GM23338 (cell line): ENCODE data around the gene PYDC2. TPM values are rescaled to one million over a fixed set of nuclear protein-coding genes. Genes with fewer than 3 reads are reported as not detected.

ENCODE experiments used
- ATAC-seq: fragments of 200-7000 bp; cut with Tn5 transposase; 3 replicates; pipeline ENCODE4 v1.9.1; 2020
- DNase-seq: peaks from one replicate; pipeline ENCODE4 v3.0.0-alpha.2; 2015; ENCODE audit warnings: low spot score
- H2AFZ ChIP-seq: fragments of 200-600 bp; sonication (generic); 2 replicates; pipeline ENCODE4 v1.8.0; 2016; ENCODE audit warnings: antibody characterized with exemption, mild to moderate bottlenecking, moderate library complexity
- H3F3A ChIP-seq: fragments of 200-600 bp; sonication (generic); replicated peaks from 2 replicates; pipeline ENCODE4 v1.8.0; 2017; ENCODE audit warnings: antibody characterized with exemption, mixed run types, low read depth
- H3K27ac ChIP-seq: fragments of 200-600 bp; sonication (generic); 2 replicates; pipeline ENCODE4 v1.6.1; 2016; ENCODE audit warnings: low read depth
- H3K27me3 ChIP-seq: fragments of 200-600 bp; sonication (generic); 2 replicates; pipeline ENCODE4 v1.8.0; 2016; ENCODE audit warnings: mild to moderate bottlenecking, mixed run types, moderate library complexity; ENCODE audit not compliant: insufficient read depth
- H3K36me3 ChIP-seq: fragments of 200-600 bp; sonication (generic); 2 replicates; pipeline ENCODE4 v1.8.0; 2016; ENCODE audit warnings: mild to moderate bottlenecking; ENCODE audit not compliant: insufficient read depth
- H3K4me1 ChIP-seq: fragments of 200-600 bp; sonication (generic); 2 replicates; pipeline ENCODE4 v1.8.0; 2016; ENCODE audit warnings: mild to moderate bottlenecking, moderate library complexity; ENCODE audit not compliant: insufficient read depth
- H3K4me2 ChIP-seq: fragments of 200-600 bp; sonication (generic); 2 replicates; pipeline ENCODE4 v1.7.1; 2017; ENCODE audit warnings: mixed run types
- H3K4me3 ChIP-seq: fragments of 200-600 bp; sonication (generic); 2 replicates; pipeline ENCODE4 v1.6.1; 2016; ENCODE audit warnings: mixed run types
- H3K79me2 ChIP-seq: fragments of 200-600 bp; sonication (generic); replicated peaks from 2 replicates; pipeline ENCODE4 v1.8.0; 2017; ENCODE audit warnings: mild to moderate bottlenecking; ENCODE audit not compliant: insufficient read depth
- H3K9me2 ChIP-seq: fragments of 200-600 bp; sonication (generic); 2 replicates; pipeline ENCODE4 v1.8.0; 2017; ENCODE audit not compliant: insufficient read depth
- H4K20me1 ChIP-seq: fragments of 200-600 bp; sonication (generic); replicated peaks from 2 replicates; pipeline ENCODE4 v1.8.0; 2017; ENCODE audit warnings: mild to moderate bottlenecking; ENCODE audit not compliant: insufficient read depth
- H3K27ac Mint-ChIP-seq: 2 replicates; pipeline ENCODE4 v1.8.0; 2020; ENCODE audit warnings: inconsistent platforms, mild to moderate bottlenecking, moderate library complexity, mixed read lengths
- H3K27me3 Mint-ChIP-seq: 3 replicates; pipeline ENCODE4 v1.8.0; 2022; ENCODE audit warnings: low read depth, mild to moderate bottlenecking, moderate library complexity, mixed read lengths, inconsistent platforms; ENCODE audit not compliant: insufficient read depth, poor library complexity
- H3K36me3 Mint-ChIP-seq: 3 replicates; pipeline ENCODE4 v1.8.0; 2021; ENCODE audit warnings: low read depth, mild to moderate bottlenecking, inconsistent platforms, moderate library complexity, mixed read lengths
- H3K4me1 Mint-ChIP-seq: 3 replicates; pipeline ENCODE4 v1.8.0; 2020; ENCODE audit warnings: mild to moderate bottlenecking, inconsistent platforms, mixed read lengths
- H3K4me3 Mint-ChIP-seq: 3 replicates; pipeline ENCODE4 v1.8.0; 2021; ENCODE audit warnings: moderate library complexity, mild to moderate bottlenecking, inconsistent platforms, mixed read lengths
- H3K9me3 Mint-ChIP-seq: 3 replicates; pipeline ENCODE4 v1.8.0; 2020; ENCODE audit warnings: moderate library complexity, mild to moderate bottlenecking, inconsistent platforms, mixed read lengths
- CTCF ChIP-seq, 2 experiments: fragments of 200-600 bp in 1 of 2; sonication (generic) in 1 of 2; conservative IDR thresholded peaks; 2 replicates each; pipeline versions ENCODE4 v1.5.1 to v1.6.1; 2016 to 2017; ENCODE audit warnings: antibody characterized with exemption in 2 of 2, low read depth in 2 of 2, mild to moderate bottlenecking in 2 of 2, moderate library complexity in 1 of 2
- JUNB ChIP-seq: IDR thresholded peaks from one replicate; pipeline ENCODE4 v1.6.1; 2016; ENCODE audit warnings: antibody characterized with exemption; ENCODE audit not compliant: unreplicated experiment
- POLR2AphosphoS5 ChIP-seq: IDR thresholded peaks from 2 replicates; pipeline ENCODE4 v1.6.1; 2016; ENCODE audit warnings: antibody characterized with exemption, low read depth
- STAT1 ChIP-seq: IDR thresholded peaks from one replicate; pipeline ENCODE4 v1.6.1; 2016; ENCODE audit warnings: antibody characterized with exemption; ENCODE audit not compliant: unreplicated experiment
- ZNF114 ChIP-seq: fragments of 250-450 bp; sonication (Bioruptor Pico); IDR thresholded peaks from 2 replicates; pipeline ENCODE4 v1.5.0; 2020; ENCODE audit warnings: mild to moderate bottlenecking, moderate library complexity
- polyA plus RNA-seq: library from polyadenylated mRNA; unstranded; fragments of >200 nt; fragmentation: Nextera tagmentation; extraction: Ambion mirVana; gene quantifications from 2 replicates; pipeline ENCODE4 v1.2.1, GENCODE V29; 2016
- total RNA-seq: library from RNA; depleted of rRNA; stranded (reverse); fragments of >200 nt; shearing (Covaris generic); gene quantifications from 2 replicates; pipeline ENCODE4 v1.2.3, GENCODE V29; 2014
- TF ChIP-seq, protein P1 (sequence below): fragments of 250-450 bp; sonication (Bioruptor Pico); IDR thresholded peaks from 2 replicates; pipeline ENCODE4 v1.5.0; 2020; ENCODE audit warnings: mild to moderate bottlenecking, moderate library complexity
- TF ChIP-seq, protein P2 (sequence below): IDR thresholded peaks from one replicate; pipeline ENCODE4 v1.6.1; 2018; ENCODE audit warnings: antibody characterized with exemption; ENCODE audit not compliant: unreplicated experiment

Gene PYDC2
- total and polyA plus RNA-seq, 2 experiments from 2014 or later, result not detected

DNA sequence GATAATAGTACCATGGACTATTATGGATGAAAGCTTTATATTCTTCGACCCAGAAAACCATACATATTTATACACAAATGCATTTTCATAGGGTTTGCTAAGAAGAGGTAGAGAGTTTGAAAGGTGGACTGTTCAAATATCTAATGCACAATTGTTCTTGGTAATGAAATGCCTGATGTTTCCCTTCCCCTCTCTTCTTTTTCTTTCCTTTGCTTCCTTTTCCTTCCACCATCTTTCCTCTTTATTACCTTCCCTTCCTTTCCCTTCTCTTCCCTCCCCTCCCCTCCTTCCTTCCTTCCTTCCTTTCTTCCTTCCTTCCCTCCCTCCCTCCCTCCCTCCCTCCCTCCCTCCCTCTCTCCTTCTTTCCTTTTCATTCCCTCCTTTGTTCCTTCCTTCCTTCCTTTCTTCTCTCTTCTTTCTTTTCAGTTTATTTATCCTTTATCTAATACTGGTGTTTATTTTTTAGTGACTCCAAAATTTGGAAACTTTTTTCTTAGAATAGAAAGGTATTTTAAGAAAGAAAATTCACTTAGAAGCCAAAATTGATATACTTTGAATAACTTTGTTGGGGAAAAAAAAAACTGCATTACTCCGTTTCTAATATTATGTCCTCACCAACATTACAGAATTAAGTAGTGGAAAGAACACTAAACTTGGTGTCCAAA, 22.7 kb upstream of the PYDC2 start:
- no peaks in the 10 kb centered on the region for H3K36me3 ChIP-seq
- no peaks in the 10 kb centered on the region for H4K20me1 ChIP-seq
- H3K27me3 Mint-ChIP-seq, result no peaks in the 10 kb centered on the region
- H3K27me3 ChIP-seq, result no peaks in the 10 kb centered on the region
- no peak for ATAC-seq
- H3K27ac Mint-ChIP-seq, result no peak overlapping the region
- H3K4me3 ChIP-seq, result no peak overlapping the region
- peaks cover 4% of the 10 kb centered on the region; the same call in 1 of the 3 replicates for H3K4me1 Mint-ChIP-seq
- no peak overlapping the region for H3K4me2 ChIP-seq
- H3F3A ChIP-seq, result no peaks in the 10 kb centered on the region
- no peak overlapping the region for H2AFZ ChIP-seq
- H3K4me3 Mint-ChIP-seq, result no peak overlapping the region
- H3K36me3 Mint-ChIP-seq, result no peaks in the 10 kb centered on the region
- H3K79me2 ChIP-seq, result no peaks in the 10 kb centered on the region
- H3K4me1 ChIP-seq, result no peaks in the 10 kb centered on the region
- H3K9me3 Mint-ChIP-seq, result no peaks in the 10 kb centered on the region; the same call in 2 of the 3 replicates
- DNase-seq, result no peak
- TF ChIP-seq STAT1, result no peak
- TF ChIP-seq JUNB, result no peak
- TF ChIP-seq, protein P1, sequence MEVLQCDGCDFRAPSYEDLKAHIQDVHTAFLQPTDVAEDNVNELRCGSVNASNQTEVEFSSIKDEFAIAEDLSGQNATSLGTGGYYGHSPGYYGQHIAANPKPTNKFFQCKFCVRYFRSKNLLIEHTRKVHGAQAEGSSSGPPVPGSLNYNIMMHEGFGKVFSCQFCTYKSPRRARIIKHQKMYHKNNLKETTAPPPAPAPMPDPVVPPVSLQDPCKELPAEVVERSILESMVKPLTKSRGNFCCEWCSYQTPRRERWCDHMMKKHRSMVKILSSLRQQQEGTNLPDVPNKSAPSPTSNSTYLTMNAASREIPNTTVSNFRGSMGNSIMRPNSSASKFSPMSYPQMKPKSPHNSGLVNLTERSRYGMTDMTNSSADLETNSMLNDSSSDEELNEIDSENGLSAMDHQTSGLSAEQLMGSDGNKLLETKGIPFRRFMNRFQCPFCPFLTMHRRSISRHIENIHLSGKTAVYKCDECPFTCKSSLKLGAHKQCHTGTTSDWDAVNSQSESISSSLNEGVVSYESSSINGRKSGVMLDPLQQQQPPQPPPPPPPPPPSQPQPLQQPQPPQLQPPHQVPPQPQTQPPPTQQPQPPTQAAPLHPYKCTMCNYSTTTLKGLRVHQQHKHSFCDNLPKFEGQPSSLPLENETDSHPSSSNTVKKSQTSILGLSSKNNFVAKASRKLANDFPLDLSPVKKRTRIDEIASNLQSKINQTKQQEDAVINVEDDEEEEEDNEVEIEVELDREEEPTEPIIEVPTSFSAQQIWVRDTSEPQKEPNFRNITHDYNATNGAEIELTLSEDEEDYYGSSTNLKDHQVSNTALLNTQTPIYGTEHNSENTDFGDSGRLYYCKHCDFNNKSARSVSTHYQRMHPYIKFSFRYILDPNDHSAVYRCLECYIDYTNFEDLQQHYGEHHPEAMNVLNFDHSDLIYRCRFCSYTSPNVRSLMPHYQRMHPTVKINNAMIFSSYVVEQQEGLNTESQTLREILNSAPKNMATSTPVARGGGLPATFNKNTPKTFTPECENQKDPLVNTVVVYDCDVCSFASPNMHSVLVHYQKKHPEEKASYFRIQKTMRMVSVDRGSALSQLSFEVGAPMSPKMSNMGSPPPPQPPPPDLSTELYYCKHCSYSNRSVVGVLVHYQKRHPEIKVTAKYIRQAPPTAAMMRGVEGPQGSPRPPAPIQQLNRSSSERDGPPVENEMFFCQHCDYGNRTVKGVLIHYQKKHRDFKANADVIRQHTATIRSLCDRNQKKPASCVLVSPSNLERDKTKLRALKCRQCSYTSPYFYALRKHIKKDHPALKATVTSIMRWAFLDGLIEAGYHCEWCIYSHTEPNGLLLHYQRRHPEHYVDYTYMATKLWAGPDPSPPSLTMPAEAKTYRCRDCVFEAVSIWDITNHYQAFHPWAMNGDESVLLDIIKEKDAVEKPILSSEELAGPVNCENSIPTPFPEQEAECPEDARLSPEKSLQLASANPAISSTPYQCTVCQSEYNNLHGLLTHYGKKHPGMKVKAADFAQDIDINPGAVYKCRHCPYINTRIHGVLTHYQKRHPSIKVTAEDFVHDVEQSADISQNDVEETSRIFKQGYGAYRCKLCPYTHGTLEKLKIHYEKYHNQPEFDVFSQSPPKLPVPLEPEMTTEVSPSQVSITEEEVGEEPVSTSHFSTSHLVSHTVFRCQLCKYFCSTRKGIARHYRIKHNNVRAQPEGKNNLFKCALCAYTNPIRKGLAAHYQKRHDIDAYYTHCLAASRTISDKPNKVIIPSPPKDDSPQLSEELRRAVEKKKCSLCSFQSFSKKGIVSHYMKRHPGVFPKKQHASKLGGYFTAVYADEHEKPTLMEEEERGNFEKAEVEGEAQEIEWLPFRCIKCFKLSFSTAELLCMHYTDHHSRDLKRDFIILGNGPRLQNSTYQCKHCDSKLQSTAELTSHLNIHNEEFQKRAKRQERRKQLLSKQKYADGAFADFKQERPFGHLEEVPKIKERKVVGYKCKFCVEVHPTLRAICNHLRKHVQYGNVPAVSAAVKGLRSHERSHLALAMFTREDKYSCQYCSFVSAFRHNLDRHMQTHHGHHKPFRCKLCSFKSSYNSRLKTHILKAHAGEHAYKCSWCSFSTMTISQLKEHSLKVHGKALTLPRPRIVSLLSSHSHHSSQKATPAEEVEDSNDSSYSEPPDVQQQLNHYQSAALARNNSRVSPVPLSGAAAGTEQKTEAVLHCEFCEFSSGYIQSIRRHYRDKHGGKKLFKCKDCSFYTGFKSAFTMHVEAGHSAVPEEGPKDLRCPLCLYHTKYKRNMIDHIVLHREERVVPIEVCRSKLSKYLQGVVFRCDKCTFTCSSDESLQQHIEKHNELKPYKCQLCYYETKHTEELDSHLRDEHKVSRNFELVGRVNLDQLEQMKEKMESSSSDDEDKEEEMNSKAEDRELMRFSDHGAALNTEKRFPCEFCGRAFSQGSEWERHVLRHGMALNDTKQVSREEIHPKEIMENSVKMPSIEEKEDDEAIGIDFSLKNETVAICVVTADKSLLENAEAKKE, result no peak
- TF ChIP-seq POLR2AphosphoS5, result no peak
- TF ChIP-seq CTCF (conservative IDR thresholded peaks at IDR 0.05; ENCODE audit: low read depth in 2 of 2), result no peak
- TF ChIP-seq ZNF114 (CRISPR knock-in tag), result no peak
- TF ChIP-seq, protein P2, sequence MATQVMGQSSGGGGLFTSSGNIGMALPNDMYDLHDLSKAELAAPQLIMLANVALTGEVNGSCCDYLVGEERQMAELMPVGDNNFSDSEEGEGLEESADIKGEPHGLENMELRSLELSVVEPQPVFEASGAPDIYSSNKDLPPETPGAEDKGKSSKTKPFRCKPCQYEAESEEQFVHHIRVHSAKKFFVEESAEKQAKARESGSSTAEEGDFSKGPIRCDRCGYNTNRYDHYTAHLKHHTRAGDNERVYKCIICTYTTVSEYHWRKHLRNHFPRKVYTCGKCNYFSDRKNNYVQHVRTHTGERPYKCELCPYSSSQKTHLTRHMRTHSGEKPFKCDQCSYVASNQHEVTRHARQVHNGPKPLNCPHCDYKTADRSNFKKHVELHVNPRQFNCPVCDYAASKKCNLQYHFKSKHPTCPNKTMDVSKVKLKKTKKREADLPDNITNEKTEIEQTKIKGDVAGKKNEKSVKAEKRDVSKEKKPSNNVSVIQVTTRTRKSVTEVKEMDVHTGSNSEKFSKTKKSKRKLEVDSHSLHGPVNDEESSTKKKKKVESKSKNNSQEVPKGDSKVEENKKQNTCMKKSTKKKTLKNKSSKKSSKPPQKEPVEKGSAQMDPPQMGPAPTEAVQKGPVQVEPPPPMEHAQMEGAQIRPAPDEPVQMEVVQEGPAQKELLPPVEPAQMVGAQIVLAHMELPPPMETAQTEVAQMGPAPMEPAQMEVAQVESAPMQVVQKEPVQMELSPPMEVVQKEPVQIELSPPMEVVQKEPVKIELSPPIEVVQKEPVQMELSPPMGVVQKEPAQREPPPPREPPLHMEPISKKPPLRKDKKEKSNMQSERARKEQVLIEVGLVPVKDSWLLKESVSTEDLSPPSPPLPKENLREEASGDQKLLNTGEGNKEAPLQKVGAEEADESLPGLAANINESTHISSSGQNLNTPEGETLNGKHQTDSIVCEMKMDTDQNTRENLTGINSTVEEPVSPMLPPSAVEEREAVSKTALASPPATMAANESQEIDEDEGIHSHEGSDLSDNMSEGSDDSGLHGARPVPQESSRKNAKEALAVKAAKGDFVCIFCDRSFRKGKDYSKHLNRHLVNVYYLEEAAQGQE, result no peak
- H3K9me2 ChIP-seq, result no peaks in the 10 kb centered on the region
- H3K27ac ChIP-seq, result no peak overlapping the region
